ENCODE results near the gene FILIP1. TPM values are rescaled to one million over a fixed set of nuclear protein-coding genes. Genes with fewer than 3 reads are reported as not detected.

Gene FILIP1
- total and polyA plus RNA-seq, 2 of the 4 experiments (the other 2 are of a cell fraction) = under 0.01 to 0.03 TPM

- TF ChIP-seq USF2 (IDR thresholded peaks at IDR 0.05; ENCODE audit: low read depth, low read length) = no peak
Observed at GRCh38 chr6:75396005-75396800, 97.4 kb downstream of the FILIP1 start (continued).

- DNase-seq = no peak
- Histone ChIP-seq H2AK5ac (ENCODE audit: low read depth, low read length) (no peak overlapping the region), H3K4ac (ENCODE audit: low read depth, low read length) (no peak overlapping the region), H3K4me1 (ENCODE audit: control insufficient read depth, insufficient read depth, low read length) (peaks cover 2% of the 10 kb centered on the region), H3K9ac (ENCODE audit: low read depth, low read length) (no peak overlapping the region), H3K9me3 (ENCODE audit: control insufficient read depth, insufficient read depth, low read length) (no peaks in the 10 kb centered on the region), H3K27me3 (ENCODE audit: control insufficient read depth, insufficient read depth, low read length) (no peaks in the 10 kb centered on the region; the same call in 1 of the 2 replicates), H2BK15ac (ENCODE audit: low read depth, low read length) (no peak overlapping the region; the same call in 2 of the 3 replicates), H4K91ac (ENCODE audit: insufficient read depth, low read depth, low read length) (no peak overlapping the region), H3K9me1 (ENCODE audit: insufficient read depth, low read length) (peaks cover 5% of the 10 kb centered on the region; the same call in 1 of the 2 replicates), H3K36me3 (ENCODE audit: control insufficient read depth, insufficient read depth, low read length) (no peaks in the 10 kb centered on the region), H2AFZ (replicated peaks; ENCODE audit: low read length, poor library complexity) (no peak overlapping the region), H2BK120ac (ENCODE audit: low read depth, low read length) (no peak overlapping the region), H2BK5ac (ENCODE audit: low read depth, low read length, poor library complexity, severe bottlenecking) (no peak overlapping the region), H3K18ac (ENCODE audit: low read depth, low read length) (no peak overlapping the region), H3K4me3 (ENCODE audit: insufficient read depth, low read depth, low read length) (no peak overlapping the region), H4K8ac (ENCODE audit: low read depth in 2 of 2, low read length in 2 of 2) (no peak overlapping the region), H3K56ac (ENCODE audit: extremely low read depth, insufficient read depth, low read length) (no peak overlapping the region), H4K20me1 (ENCODE audit: insufficient read depth, low read length) (no peaks in the 10 kb centered on the region), H3K4me2 (ENCODE audit: low read depth, low read length) (no peak overlapping the region), H2AK9ac (replicated peaks; ENCODE audit: low read depth, low read length, poor library complexity) (no peak overlapping the region), H3K14ac (replicated peaks; ENCODE audit: low read depth, low read length) (no peak overlapping the region), H3K27ac (ENCODE audit: insufficient read depth, low read length) (no peak overlapping the region), H2BK20ac (ENCODE audit: low read depth, low read length) (no peak overlapping the region), H3K23ac (ENCODE audit: low read depth, low read length) (no peak overlapping the region), H3K79me1 (ENCODE audit: low read depth in 1 of 2, low read length in 2 of 2) (no peaks in the 10 kb centered on the region), H4K5ac (ENCODE audit: low read depth, low read length) (no peak overlapping the region)
- CTCF ChIA-PET = interaction anchor here (1.3 kb wide), 1 partner anchor 35 kb away, joined by 3 read pairs; no protein-coding TSS in a partner anchor
- intact Hi-C loops (cut with micrococcal nuclease) (no loop called here), dilution Hi-C loops (cut with HindIII; ENCODE audit: low sequenced_read_pairs, unreplicated experiment) (no loop called here), in situ Hi-C loops (cut with MboI; ENCODE audit: low sequenced_read_pairs) (no loop called here)
- no TSS peak for BruUV-seq (replicated peaks)
- ATAC-seq (ENCODE audit: low read depth) = no peak
- POLR2A ChIA-PET (ENCODE audit: unreplicated experiment) = no interaction called here
- TF ChIP-seq BHLHE40 (IDR thresholded peaks at IDR 0.05; ENCODE audit: low read depth, low read length) = no peak
- no peak for TF ChIP-seq RCOR1 (IDR thresholded peaks at IDR 0.05; ENCODE audit: insufficient replicate concordance, low read length)
- no peak for TF ChIP-seq POLR2A (IDR thresholded peaks at IDR 0.05; ENCODE audit: low read depth, low read length)
- no peak for TF ChIP-seq NFE2L2 (IDR thresholded peaks at IDR 0.05; ENCODE audit: low read depth, low read length)
- TF ChIP-seq SMC3 (IDR thresholded peaks at IDR 0.05; ENCODE audit: low read depth, low read length) = no peak
- no peak for TF ChIP-seq CEBPB (IDR thresholded peaks at IDR 0.05; ENCODE audit: low read depth, low read length)
- no peak for TF ChIP-seq RFX5 (IDR thresholded peaks at IDR 0.05; ENCODE audit: low read depth, low read length)
- TF ChIP-seq RAD21 (IDR thresholded peaks at IDR 0.05; ENCODE audit: low read length) = no peak
- TF ChIP-seq CHD1 (IDR thresholded peaks at IDR 0.05; ENCODE audit: low read depth, low read length) = no peak
- no peak for TF ChIP-seq MAZ (IDR thresholded peaks at IDR 0.05; ENCODE audit: borderline replicate concordance, low read depth, low read length)
- TF ChIP-seq MAFK (IDR thresholded peaks at IDR 0.05; ENCODE audit: low read depth, low read length) = no peak
- TF ChIP-seq CTCF (conservative IDR thresholded peaks at IDR 0.05; ENCODE audit: low read depth, low read length) = no peak
- TF ChIP-seq FOS (IDR thresholded peaks at IDR 0.05; ENCODE audit: low read depth, low read length) = no peak
Observed at GRCh38 chr6:75393806-75394205, 99.8 kb downstream of the FILIP1 start.

Measured in IMR-90 (cell line).